ENCODE data around the gene APOBR.

DNA sequence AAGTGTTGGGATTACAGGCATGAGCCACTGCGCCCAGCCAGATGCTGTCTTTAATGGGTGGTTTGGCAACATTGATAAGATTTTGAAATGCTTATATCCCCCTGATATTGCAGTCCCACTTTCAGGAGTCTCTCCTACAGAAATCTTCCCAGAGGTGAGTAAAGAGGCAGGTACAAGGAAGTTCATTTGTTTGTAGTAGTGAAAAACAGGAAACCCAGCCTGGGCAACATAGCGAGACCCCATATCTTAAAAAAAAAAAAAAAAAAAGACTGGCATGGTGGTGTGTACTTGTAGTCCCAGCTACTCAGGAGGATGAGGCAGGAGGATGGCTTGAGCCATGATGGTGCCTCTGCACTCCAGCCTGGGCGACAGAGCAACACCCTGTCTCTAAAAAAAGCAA, 50.6 kb downstream of the APOBR start:
- no peak for TF ChIP-seq ATF3 (IDR thresholded peaks at IDR 0.05)
- TF ChIP-seq CTCF (IDR thresholded peaks at IDR 0.05 in 2 of 3, conservative IDR thresholded peaks at IDR 0.05 in 1 of 3; ENCODE audit: borderline replicate concordance in 1 of 3, insufficient read depth in 1 of 3, low read depth in 2 of 3, low read length in 2 of 3) = no peak
- TF ChIP-seq SIN3A (IDR thresholded peaks at IDR 0.05; ENCODE audit: low read depth) = no peak
- TF ChIP-seq EZH2 (IDR thresholded peaks at IDR 0.05) = no peak
